ENCODE measurements around the gene EVC2.
"Not testable (repeated sequence)": the region's sequence is repeated elsewhere in the genome, so short reads cannot be mapped to it uniquely, and the experiment has no call there.

Gene EVC2

DNA sequence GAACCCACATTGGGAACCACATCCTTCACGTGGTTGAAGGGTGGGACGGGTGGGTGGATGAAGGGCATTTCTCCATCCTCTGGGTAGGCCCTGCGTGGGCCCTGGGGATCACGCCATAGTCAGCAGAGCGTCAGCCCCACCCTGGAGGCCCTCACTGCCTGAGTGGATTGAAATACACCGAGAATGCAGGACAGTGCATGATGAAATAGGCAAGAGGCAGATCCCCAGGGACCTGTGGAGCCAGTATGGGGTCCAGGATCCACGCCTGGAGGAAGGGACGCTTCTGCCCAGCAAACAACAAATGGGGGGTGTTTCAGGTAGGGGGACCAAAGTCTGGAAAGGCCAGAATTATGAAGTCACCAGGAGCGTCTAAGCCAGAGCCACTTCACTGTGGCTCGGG lies 22.1 kb upstream of the EVC2 start:
- H3K36me3 ChIP-seq (replicated peaks; ENCODE audit: insufficient read depth, low read length) = no peaks in the 10 kb centered on the region
- H3K4me1 ChIP-seq (ENCODE audit: low read length) = no peaks in the 10 kb centered on the region
- no peak overlapping the region for H3K27ac ChIP-seq (ENCODE audit: low read length)
- no peaks in the 10 kb centered on the region for H3K27me3 ChIP-seq (replicated peaks; ENCODE audit: insufficient read depth, low read length)
- TF ChIP-seq, protein P1, sequence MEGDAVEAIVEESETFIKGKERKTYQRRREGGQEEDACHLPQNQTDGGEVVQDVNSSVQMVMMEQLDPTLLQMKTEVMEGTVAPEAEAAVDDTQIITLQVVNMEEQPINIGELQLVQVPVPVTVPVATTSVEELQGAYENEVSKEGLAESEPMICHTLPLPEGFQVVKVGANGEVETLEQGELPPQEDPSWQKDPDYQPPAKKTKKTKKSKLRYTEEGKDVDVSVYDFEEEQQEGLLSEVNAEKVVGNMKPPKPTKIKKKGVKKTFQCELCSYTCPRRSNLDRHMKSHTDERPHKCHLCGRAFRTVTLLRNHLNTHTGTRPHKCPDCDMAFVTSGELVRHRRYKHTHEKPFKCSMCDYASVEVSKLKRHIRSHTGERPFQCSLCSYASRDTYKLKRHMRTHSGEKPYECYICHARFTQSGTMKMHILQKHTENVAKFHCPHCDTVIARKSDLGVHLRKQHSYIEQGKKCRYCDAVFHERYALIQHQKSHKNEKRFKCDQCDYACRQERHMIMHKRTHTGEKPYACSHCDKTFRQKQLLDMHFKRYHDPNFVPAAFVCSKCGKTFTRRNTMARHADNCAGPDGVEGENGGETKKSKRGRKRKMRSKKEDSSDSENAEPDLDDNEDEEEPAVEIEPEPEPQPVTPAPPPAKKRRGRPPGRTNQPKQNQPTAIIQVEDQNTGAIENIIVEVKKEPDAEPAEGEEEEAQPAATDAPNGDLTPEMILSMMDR (IDR thresholded peaks at IDR 0.05; ENCODE audit: low read length) = no peak
- TF ChIP-seq EZH2phosphoT487 (IDR thresholded peaks at IDR 0.05; ENCODE audit: low read length) = no peak
- TF ChIP-seq EZH2 (optimal IDR thresholded peaks at IDR 0.05; ENCODE audit: low read depth, low read length) = no peak
- DNase-seq = no peak
- no peaks in the 10 kb centered on the region for H3K9me2 ChIP-seq (replicated peaks; ENCODE audit: insufficient read depth, low read length)
- H3K4me2 ChIP-seq (ENCODE audit: low read depth, low read length) = no peak overlapping the region
- peaks cover 27% of the 10 kb centered on the region for H3K79me2 ChIP-seq (ENCODE audit: low read length)
- no peaks in the 10 kb centered on the region for H4K20me1 ChIP-seq (ENCODE audit: insufficient read depth, low read length)
- no peak overlapping the region for H3K4me3 ChIP-seq (ENCODE audit: low read length)
- H2AFZ ChIP-seq (ENCODE audit: low read length) = no peak overlapping the region
- no peak overlapping the region for H3K9ac ChIP-seq (ENCODE audit: low read length)
- H3F3A ChIP-seq (ENCODE audit: insufficient read depth, low read length) = no peaks in the 10 kb centered on the region
- no peaks in the 10 kb centered on the region for H3K9me3 ChIP-seq (replicated peaks; ENCODE audit: insufficient read depth, low read length)

DNA sequence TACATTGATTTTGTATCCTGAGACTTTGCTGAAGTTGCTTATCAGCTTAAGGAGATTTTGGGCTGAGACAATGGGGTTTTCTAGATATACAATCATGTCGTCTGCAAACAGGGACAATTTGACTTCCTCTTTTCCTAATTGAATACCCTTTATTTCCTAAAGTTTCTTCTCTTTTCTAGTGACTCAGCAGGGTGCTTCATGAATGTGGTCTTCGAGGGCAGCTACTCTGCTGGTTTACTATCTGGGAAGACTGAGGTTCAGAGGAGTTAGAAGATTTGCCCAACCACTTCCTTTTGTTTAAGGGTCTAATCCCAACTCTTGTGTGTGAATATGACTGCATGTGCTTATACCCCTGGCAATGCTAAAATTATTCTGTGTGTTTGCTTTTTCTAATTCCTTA lies 20.1 kb upstream of the EVC2 start:
- H3K4me3 ChIP-seq (ENCODE audit: low read length); H3K9me2 ChIP-seq (replicated peaks; ENCODE audit: insufficient read depth, low read length); H3K36me3 ChIP-seq (replicated peaks; ENCODE audit: insufficient read depth, low read length); H2AFZ ChIP-seq (ENCODE audit: low read length); H3K9ac ChIP-seq (ENCODE audit: low read length); DNase-seq; H3F3A ChIP-seq (ENCODE audit: insufficient read depth, low read length); H4K20me1 ChIP-seq (ENCODE audit: insufficient read depth, low read length); H3K9me3 ChIP-seq (replicated peaks; ENCODE audit: insufficient read depth, low read length); H3K27me3 ChIP-seq (replicated peaks; ENCODE audit: insufficient read depth, low read length); H3K27ac ChIP-seq (ENCODE audit: low read length); H3K4me1 ChIP-seq (ENCODE audit: low read length); H3K4me2 ChIP-seq (ENCODE audit: low read depth, low read length): not testable (repeated sequence)
- H3K79me2 ChIP-seq (ENCODE audit: low read length) = peaks cover 44% of the 10 kb centered on the region

DNA sequence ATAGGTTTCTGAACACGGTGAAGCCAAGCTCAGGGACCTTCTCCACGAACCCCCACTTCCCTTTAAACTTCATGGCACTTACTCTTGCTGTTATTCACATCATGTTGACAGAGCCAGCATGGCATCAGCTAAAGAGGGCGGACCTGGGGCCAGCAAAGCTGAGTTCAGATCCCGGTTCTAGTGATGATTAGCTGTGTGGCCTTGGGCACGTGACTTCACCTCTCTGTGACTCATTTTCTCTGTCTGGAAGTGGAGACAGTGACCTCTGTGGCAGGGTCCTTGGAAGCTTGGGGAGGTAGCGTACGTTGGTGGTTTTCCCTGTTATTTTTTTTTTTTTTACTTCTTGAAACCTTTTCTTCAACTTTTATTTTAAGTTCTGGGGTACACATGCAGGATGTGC lies 16.0 kb upstream of the EVC2 start:
- Histone ChIP-seq H3K27me3 (replicated peaks; ENCODE audit: insufficient read depth, low read length) (no peaks in the 10 kb centered on the region), H3K27ac (ENCODE audit: low read length) (no peak overlapping the region), H2AFZ (ENCODE audit: low read length) (no peak overlapping the region), H3F3A (ENCODE audit: insufficient read depth, low read length) (no peaks in the 10 kb centered on the region), H3K79me2 (ENCODE audit: low read length) (peaks cover 68% of the 10 kb centered on the region), H3K36me3 (replicated peaks; ENCODE audit: insufficient read depth, low read length) (0 out of 2 replicates have a peak, but pooled peaks cover 3% of the 10 kb centered on the region), H3K4me3 (ENCODE audit: low read length) (no peak overlapping the region), H3K9ac (ENCODE audit: low read length) (no peak overlapping the region), H3K9me3 (replicated peaks; ENCODE audit: insufficient read depth, low read length) (no peaks in the 10 kb centered on the region), H3K4me2 (ENCODE audit: low read depth, low read length) (no peak overlapping the region), H3K4me1 (ENCODE audit: low read length) (no peaks in the 10 kb centered on the region), H4K20me1 (ENCODE audit: insufficient read depth, low read length) (no peaks in the 10 kb centered on the region), H3K9me2 (replicated peaks; ENCODE audit: insufficient read depth, low read length) (no peaks in the 10 kb centered on the region)
- TF ChIP-seq EZH2 (optimal IDR thresholded peaks at IDR 0.05; ENCODE audit: low read depth, low read length) (no peak), EZH2phosphoT487 (IDR thresholded peaks at IDR 0.05; ENCODE audit: low read length) (no peak)
- TF ChIP-seq, protein P1 (IDR thresholded peaks at IDR 0.05; ENCODE audit: low read length) = no peak
- DNase-seq = no peak

GRCh38 chr4:5722328-5722727 lies 14.0 kb upstream of the EVC2 start:
- Histone ChIP-seq H3K79me2 (ENCODE audit: low read length) (peaks cover 76% of the 10 kb centered on the region), H3K9me2 (replicated peaks; ENCODE audit: insufficient read depth, low read length) (no peaks in the 10 kb centered on the region), H3K4me1 (ENCODE audit: low read length) (no peaks in the 10 kb centered on the region), H3K27me3 (replicated peaks; ENCODE audit: insufficient read depth, low read length) (no peaks in the 10 kb centered on the region), H3F3A (ENCODE audit: insufficient read depth, low read length) (no peaks in the 10 kb centered on the region), H3K4me3 (ENCODE audit: low read length) (no peak overlapping the region), H3K27ac (ENCODE audit: low read length) (no peak overlapping the region), H2AFZ (ENCODE audit: low read length) (no peak overlapping the region), H3K4me2 (ENCODE audit: low read depth, low read length) (no peak overlapping the region), H4K20me1 (ENCODE audit: insufficient read depth, low read length) (no peaks in the 10 kb centered on the region), H3K9ac (ENCODE audit: low read length) (no peak overlapping the region), H3K9me3 (replicated peaks; ENCODE audit: insufficient read depth, low read length) (no peaks in the 10 kb centered on the region), H3K36me3 (replicated peaks; ENCODE audit: insufficient read depth, low read length) (0 out of 2 replicates have a peak, but pooled peaks cover 3% of the 10 kb centered on the region)
- TF ChIP-seq EZH2 (optimal IDR thresholded peaks at IDR 0.05; ENCODE audit: low read depth, low read length) (no peak), EZH2phosphoT487 (IDR thresholded peaks at IDR 0.05; ENCODE audit: low read length) (no peak)
- TF ChIP-seq, protein P1 (IDR thresholded peaks at IDR 0.05; ENCODE audit: low read length) = no peak
- no peak for DNase-seq

Measured in MM.1S (cell line).